ENCODE data around the gene NCK1.

NCK1 gene

GRCh38 chr3:136838641-136839555 lies 23.1 kb upstream of the NCK1 start:
- Histone ChIP-seq H3K4me3 (ENCODE audit: low read depth in 1 of 2, low read length in 2 of 2) (no peak overlapping the region), H3K9me3 (ENCODE audit: low read length) (no peaks in the 10 kb centered on the region), H3K27me3 (ENCODE audit: control insufficient read depth in 1 of 2, insufficient read depth in 2 of 2, low read length in 2 of 2) (no peaks in the 10 kb centered on the region), H3K9ac (ENCODE audit: low read length) (no peak overlapping the region), H3K36me3 (ENCODE audit: insufficient read depth, low read length) (no peaks in the 10 kb centered on the region), H3K27ac (ENCODE audit: low read depth, low read length) (no peak overlapping the region), H3K4me1 (ENCODE audit: insufficient read depth, low read length) (peaks cover 40% of the 10 kb centered on the region)

- H3K36me3 ChIP-seq (ENCODE audit: insufficient read depth, low read length), result no peaks in the 10 kb centered on the region
- no peak overlapping the region for H3K27ac ChIP-seq (ENCODE audit: low read depth, low read length)
- H3K27me3 ChIP-seq (ENCODE audit: control insufficient read depth in 1 of 2, insufficient read depth in 2 of 2, low read length in 2 of 2), result no peaks in the 10 kb centered on the region
- no peaks in the 10 kb centered on the region for H3K9me3 ChIP-seq (ENCODE audit: low read length)
- H3K4me1 ChIP-seq (ENCODE audit: insufficient read depth, low read length), result peaks cover 40% of the 10 kb centered on the region
- H3K9ac ChIP-seq (ENCODE audit: low read length), result no peak overlapping the region
- no peak overlapping the region for H3K4me3 ChIP-seq (ENCODE audit: low read depth in 1 of 2, low read length in 2 of 2)
These were observed 22.5 kb upstream of the NCK1 start for GRCh38 chr3:136839556-136839931.

- Histone ChIP-seq H3K9me3 (ENCODE audit: low read length) (no peaks in the 10 kb centered on the region), H3K9ac (ENCODE audit: low read length) (no peak overlapping the region), H3K4me1 (ENCODE audit: insufficient read depth, low read length) (peaks cover 40% of the 10 kb centered on the region), H3K4me3 (ENCODE audit: low read depth in 1 of 2, low read length in 2 of 2) (no peak overlapping the region), H3K36me3 (ENCODE audit: insufficient read depth, low read length) (no peaks in the 10 kb centered on the region), H3K27me3 (ENCODE audit: control insufficient read depth in 1 of 2, insufficient read depth in 2 of 2, low read length in 2 of 2) (no peaks in the 10 kb centered on the region), H3K27ac (ENCODE audit: low read depth, low read length) (no peak overlapping the region)
These were observed 21.8 kb upstream of the NCK1 start for GRCh38 chr3:136840252-136840651.

GRCh38 chr3:136842294-136842693 lies 19.7 kb upstream of the NCK1 start:
- H3K4me3 ChIP-seq (ENCODE audit: low read depth in 1 of 2, low read length in 2 of 2), result no peak overlapping the region
- no peaks in the 10 kb centered on the region for H3K27me3 ChIP-seq (ENCODE audit: control insufficient read depth in 1 of 2, insufficient read depth in 2 of 2, low read length in 2 of 2)
- no peaks in the 10 kb centered on the region for H3K36me3 ChIP-seq (ENCODE audit: insufficient read depth, low read length)
- H3K4me1 ChIP-seq (ENCODE audit: insufficient read depth, low read length), result peaks cover 22% of the 10 kb centered on the region
- H3K9me3 ChIP-seq (ENCODE audit: low read length), result no peaks in the 10 kb centered on the region
- no peak overlapping the region for H3K27ac ChIP-seq (ENCODE audit: low read depth, low read length)
- no peak overlapping the region for H3K9ac ChIP-seq (ENCODE audit: low read length)

- no peak overlapping the region for H3K4me3 ChIP-seq (ENCODE audit: low read depth in 1 of 2, low read length in 2 of 2)
- no peaks in the 10 kb centered on the region for H3K36me3 ChIP-seq (ENCODE audit: insufficient read depth, low read length)
- no peak overlapping the region for H3K27ac ChIP-seq (ENCODE audit: low read depth, low read length)
- peaks cover 5% of the 10 kb centered on the region for H3K4me1 ChIP-seq (ENCODE audit: insufficient read depth, low read length)
- H3K27me3 ChIP-seq (ENCODE audit: control insufficient read depth in 1 of 2, insufficient read depth in 2 of 2, low read length in 2 of 2), result no peaks in the 10 kb centered on the region
- H3K9me3 ChIP-seq (ENCODE audit: low read length), result no peaks in the 10 kb centered on the region
- H3K9ac ChIP-seq (ENCODE audit: low read length), result no peak overlapping the region
These were observed 17.3 kb upstream of the NCK1 start for GRCh38 chr3:136844724-136845123.

GRCh38 chr3:136852180-136852579 lies 9.8 kb upstream of the NCK1 start:
- Histone ChIP-seq H3K27me3 (ENCODE audit: control insufficient read depth in 1 of 2, insufficient read depth in 2 of 2, low read length in 2 of 2) (no peaks in the 10 kb centered on the region), H3K27ac (ENCODE audit: low read depth, low read length) (no peak overlapping the region), H3K4me1 (ENCODE audit: insufficient read depth, low read length) (no peaks in the 10 kb centered on the region), H3K9me3 (ENCODE audit: low read length) (no peaks in the 10 kb centered on the region), H3K4me3 (ENCODE audit: low read depth in 1 of 2, low read length in 2 of 2) (no peak overlapping the region), H3K9ac (ENCODE audit: low read length) (no peak overlapping the region), H3K36me3 (ENCODE audit: insufficient read depth, low read length) (no peaks in the 10 kb centered on the region)

- Histone ChIP-seq H3K9me3 (ENCODE audit: low read length) (no peaks in the 10 kb centered on the region), H3K36me3 (ENCODE audit: insufficient read depth, low read length) (no peaks in the 10 kb centered on the region), H3K9ac (ENCODE audit: low read length) (no peak overlapping the region), H3K27me3 (ENCODE audit: control insufficient read depth in 1 of 2, insufficient read depth in 2 of 2, low read length in 2 of 2) (no peaks in the 10 kb centered on the region), H3K4me3 (ENCODE audit: low read depth in 1 of 2, low read length in 2 of 2) (no peak overlapping the region), H3K27ac (ENCODE audit: low read depth, low read length) (no peak overlapping the region), H3K4me1 (ENCODE audit: insufficient read depth, low read length) (peaks cover 14% of the 10 kb centered on the region)
These were observed 5.3 kb upstream of the NCK1 start for GRCh38 chr3:136856665-136857064.

- H3K9ac ChIP-seq (ENCODE audit: low read length), result no peak overlapping the region
- no peaks in the 10 kb centered on the region for H3K27me3 ChIP-seq (ENCODE audit: control insufficient read depth in 1 of 2, insufficient read depth in 2 of 2, low read length in 2 of 2)
- H3K36me3 ChIP-seq (ENCODE audit: insufficient read depth, low read length), result no peaks in the 10 kb centered on the region
- peaks cover 17% of the 10 kb centered on the region for H3K4me1 ChIP-seq (ENCODE audit: insufficient read depth, low read length)
- no peak overlapping the region for H3K27ac ChIP-seq (ENCODE audit: low read depth, low read length)
- H3K4me3 ChIP-seq (ENCODE audit: low read depth in 1 of 2, low read length in 2 of 2), result no peak overlapping the region
- no peaks in the 10 kb centered on the region for H3K9me3 ChIP-seq (ENCODE audit: low read length)
These were observed 3.6 kb upstream of the NCK1 start for GRCh38 chr3:136858381-136858780.

- no peaks in the 10 kb centered on the region for H3K9me3 ChIP-seq (ENCODE audit: low read length)
- no peaks in the 10 kb centered on the region for H3K36me3 ChIP-seq (ENCODE audit: insufficient read depth, low read length)
- H3K9ac ChIP-seq (ENCODE audit: low read length), result no peak overlapping the region
- no peak overlapping the region for H3K27ac ChIP-seq (ENCODE audit: low read depth, low read length)
- peaks cover 20% of the 10 kb centered on the region for H3K4me1 ChIP-seq (ENCODE audit: insufficient read depth, low read length)
- H3K4me3 ChIP-seq (ENCODE audit: low read depth in 1 of 2, low read length in 2 of 2), result peak overlapping the region in 1 of 2 donors; percentile 95
- H3K27me3 ChIP-seq (ENCODE audit: control insufficient read depth in 1 of 2, insufficient read depth in 2 of 2, low read length in 2 of 2), result no peaks in the 10 kb centered on the region
These were observed 1.5 kb upstream of the NCK1 start for GRCh38 chr3:136860541-136860940.

GRCh38 chr3:136862617-136863322 lies 762 bp downstream of the NCK1 start:
- peak overlapping the region; percentile 89 to 95 for H3K4me3 ChIP-seq (ENCODE audit: low read depth in 1 of 2, low read length in 2 of 2)
- peak overlapping the region; percentile 56 for H3K9ac ChIP-seq (ENCODE audit: low read length)
- H3K27me3 ChIP-seq (ENCODE audit: control insufficient read depth in 1 of 2, insufficient read depth in 2 of 2, low read length in 2 of 2), result no peaks in the 10 kb centered on the region
- H3K4me1 ChIP-seq (ENCODE audit: insufficient read depth, low read length), result peaks cover 20% of the 10 kb centered on the region
- H3K9me3 ChIP-seq (ENCODE audit: low read length), result no peaks in the 10 kb centered on the region
- peak overlapping the region; percentile 90 for H3K27ac ChIP-seq (ENCODE audit: low read depth, low read length)
- H3K36me3 ChIP-seq (ENCODE audit: insufficient read depth, low read length), result no peaks in the 10 kb centered on the region

- H3K27me3 ChIP-seq (ENCODE audit: control insufficient read depth in 1 of 2, insufficient read depth in 2 of 2, low read length in 2 of 2), result no peaks in the 10 kb centered on the region
- H3K9me3 ChIP-seq (ENCODE audit: low read length), result no peaks in the 10 kb centered on the region
- no peak overlapping the region for H3K27ac ChIP-seq (ENCODE audit: low read depth, low read length)
- H3K4me1 ChIP-seq (ENCODE audit: insufficient read depth, low read length), result no peaks in the 10 kb centered on the region
- no peak overlapping the region for H3K9ac ChIP-seq (ENCODE audit: low read length)
- H3K4me3 ChIP-seq (ENCODE audit: low read depth in 1 of 2, low read length in 2 of 2), result no peak overlapping the region
- no peaks in the 10 kb centered on the region for H3K36me3 ChIP-seq (ENCODE audit: insufficient read depth, low read length)
These were observed 7.3 kb downstream of the NCK1 start for GRCh38 chr3:136869282-136869681.
